Measurements from ENCODE around the gene LINC00305.

DNA sequence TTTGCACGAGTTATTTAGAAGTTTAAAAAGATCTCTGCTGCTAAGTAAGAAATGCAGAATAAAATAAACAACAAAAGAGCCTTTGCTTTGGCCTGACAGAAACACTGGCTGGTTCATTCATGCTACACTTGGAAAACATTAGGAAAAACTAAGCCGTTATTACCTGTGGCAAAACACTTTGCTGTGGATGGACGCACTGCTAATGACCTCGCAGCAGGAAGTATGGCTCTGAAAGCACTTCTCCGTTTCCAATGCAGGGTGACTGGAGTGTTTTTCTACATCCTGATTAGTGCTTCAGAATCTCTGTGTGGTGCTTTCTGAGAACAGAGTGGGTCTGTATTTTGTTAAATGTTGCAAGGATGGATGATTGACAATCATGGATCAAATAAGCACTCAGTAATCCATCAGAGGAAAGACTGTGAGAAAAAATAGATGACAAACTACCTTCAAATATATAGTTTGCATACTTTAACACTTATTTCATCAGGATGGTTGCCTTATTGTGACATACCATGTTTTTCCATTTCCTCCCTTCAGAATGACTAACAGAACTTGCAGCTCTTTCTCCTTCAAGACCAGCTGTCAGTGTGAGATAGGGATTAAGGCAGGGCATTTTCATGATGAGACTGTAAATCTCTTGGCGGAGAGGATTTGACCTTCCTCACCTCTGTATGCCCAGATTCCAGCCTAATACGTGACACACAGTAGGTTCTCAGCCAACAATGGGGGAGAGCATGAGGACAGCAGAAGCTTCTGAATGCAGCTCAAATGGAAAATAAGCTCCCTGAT lies 38.0 kb downstream of the LINC00305 start:
- TF ChIP-seq, protein P1, sequence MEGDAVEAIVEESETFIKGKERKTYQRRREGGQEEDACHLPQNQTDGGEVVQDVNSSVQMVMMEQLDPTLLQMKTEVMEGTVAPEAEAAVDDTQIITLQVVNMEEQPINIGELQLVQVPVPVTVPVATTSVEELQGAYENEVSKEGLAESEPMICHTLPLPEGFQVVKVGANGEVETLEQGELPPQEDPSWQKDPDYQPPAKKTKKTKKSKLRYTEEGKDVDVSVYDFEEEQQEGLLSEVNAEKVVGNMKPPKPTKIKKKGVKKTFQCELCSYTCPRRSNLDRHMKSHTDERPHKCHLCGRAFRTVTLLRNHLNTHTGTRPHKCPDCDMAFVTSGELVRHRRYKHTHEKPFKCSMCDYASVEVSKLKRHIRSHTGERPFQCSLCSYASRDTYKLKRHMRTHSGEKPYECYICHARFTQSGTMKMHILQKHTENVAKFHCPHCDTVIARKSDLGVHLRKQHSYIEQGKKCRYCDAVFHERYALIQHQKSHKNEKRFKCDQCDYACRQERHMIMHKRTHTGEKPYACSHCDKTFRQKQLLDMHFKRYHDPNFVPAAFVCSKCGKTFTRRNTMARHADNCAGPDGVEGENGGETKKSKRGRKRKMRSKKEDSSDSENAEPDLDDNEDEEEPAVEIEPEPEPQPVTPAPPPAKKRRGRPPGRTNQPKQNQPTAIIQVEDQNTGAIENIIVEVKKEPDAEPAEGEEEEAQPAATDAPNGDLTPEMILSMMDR (IDR thresholded peaks at IDR 0.05; ENCODE audit: borderline replicate concordance, extremely low read depth, low read length, poor library complexity, severe bottlenecking), result no peak
- no peak for TF ChIP-seq EZH2 (IDR thresholded peaks at IDR 0.05; ENCODE audit: borderline replicate concordance, low read depth, low read length, severe bottlenecking)
